C4-2B (cell line): ENCODE data around the gene CCND1.

Experiments used
- H3K27ac ChIP-seq: fragments of 450-650 bp; 2 replicates; pipeline ENCODE4 v1.5.1; 2017
- CTCF ChIP-seq: fragments of 450-650 bp; conservative IDR thresholded peaks from 2 replicates; pipeline ENCODE4 v1.5.1; 2017; ENCODE audit warnings: mild to moderate bottlenecking
- ZFX ChIP-seq: fragments of 450-650 bp; IDR thresholded peaks from 2 replicates; pipeline ENCODE4 v1.6.1; 2017

CCND1 gene

DNA sequence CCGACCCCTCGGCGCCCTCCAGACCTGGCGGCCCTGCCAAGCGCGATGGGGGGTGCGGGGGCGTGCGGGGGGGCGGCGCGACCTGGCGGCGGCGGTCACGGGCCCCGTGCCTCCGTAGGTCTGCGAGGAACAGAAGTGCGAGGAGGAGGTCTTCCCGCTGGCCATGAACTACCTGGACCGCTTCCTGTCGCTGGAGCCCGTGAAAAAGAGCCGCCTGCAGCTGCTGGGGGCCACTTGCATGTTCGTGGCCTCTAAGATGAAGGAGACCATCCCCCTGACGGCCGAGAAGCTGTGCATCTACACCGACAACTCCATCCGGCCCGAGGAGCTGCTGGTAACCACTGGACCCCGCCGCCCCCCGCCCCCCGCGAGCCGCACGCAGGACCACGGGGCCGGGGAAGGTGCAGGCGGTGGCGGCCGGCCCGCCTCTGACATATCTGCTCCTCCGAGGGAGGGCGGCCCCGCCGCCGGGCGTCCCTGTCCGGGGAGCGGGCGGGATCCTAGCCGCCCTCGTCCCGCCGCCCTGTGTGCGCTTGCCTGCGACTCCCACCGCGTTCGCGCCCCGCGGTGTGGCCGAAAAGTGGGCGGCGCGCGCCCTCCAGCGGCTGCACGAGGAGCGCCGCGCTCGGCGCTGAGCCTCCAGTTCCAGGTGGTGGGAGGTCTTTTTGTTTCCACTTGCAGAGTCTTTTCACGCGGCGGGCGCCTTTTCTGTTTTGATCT is 2.1 kb downstream of the CCND1 start:
- peak; percentile 92 for TF ChIP-seq CTCF
- TF ChIP-seq ZFX = no peak
- H3K27ac ChIP-seq = peak overlapping the region; percentile 98

- H3K27ac ChIP-seq = peak overlapping the region; percentile 98
- TF ChIP-seq CTCF (peak; percentile 71), ZFX (no peak)
Measured at GRCh38 chr11:69643646-69644045, 2.7 kb downstream of the CCND1 start.

GRCh38 chr11:69644071-69644961 is 3.4 kb downstream of the CCND1 start:
- peak overlapping the region; percentile 98 for H3K27ac ChIP-seq
- TF ChIP-seq ZFX = 0 out of 2 replicates have a peak, but pooled peaks have one; percentile 41
- TF ChIP-seq CTCF = no peak

- TF ChIP-seq CTCF = no peak
- no peak for TF ChIP-seq ZFX
- peak overlapping the region; percentile 98 for H3K27ac ChIP-seq
Measured at GRCh38 chr11:69644962-69645675, 4.2 kb downstream of the CCND1 start.

DNA sequence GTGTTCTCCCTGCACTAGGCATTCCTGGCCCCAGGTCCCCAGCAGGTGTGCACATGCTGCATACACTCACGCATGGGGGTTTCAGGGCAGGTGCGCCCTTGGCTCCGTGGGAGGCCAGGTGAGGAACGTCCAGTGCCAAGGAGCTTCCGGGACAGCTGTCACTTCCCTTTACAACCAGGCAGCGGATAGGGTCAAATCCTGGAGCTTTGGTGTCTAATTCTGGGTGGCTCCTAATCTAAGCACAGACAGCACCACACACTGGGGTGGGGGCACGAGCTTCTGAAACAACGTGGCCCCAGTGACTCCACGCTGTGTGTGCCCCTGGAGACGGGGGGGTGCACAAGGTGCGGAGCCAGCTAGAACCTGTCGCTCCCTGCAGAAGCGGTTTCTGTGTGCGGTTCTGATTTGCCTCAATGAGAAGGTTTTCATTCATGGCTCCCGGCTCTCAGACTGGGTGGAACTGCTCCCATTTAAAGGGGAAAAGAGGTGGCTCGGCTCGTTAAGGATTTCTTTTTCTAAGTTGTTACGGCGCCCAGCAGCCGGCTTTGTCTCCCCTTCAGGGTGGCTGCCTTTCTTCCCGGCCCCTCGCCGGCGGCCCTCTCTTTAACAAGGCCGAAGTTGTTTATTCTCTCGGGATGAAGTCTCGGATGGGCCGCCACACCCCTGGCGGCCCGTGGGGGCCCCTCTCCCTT is 5.0 kb downstream of the CCND1 start:
- TF ChIP-seq ZFX (no peak), CTCF (no peak)
- H3K27ac ChIP-seq = peak overlapping the region; percentile 98

DNA sequence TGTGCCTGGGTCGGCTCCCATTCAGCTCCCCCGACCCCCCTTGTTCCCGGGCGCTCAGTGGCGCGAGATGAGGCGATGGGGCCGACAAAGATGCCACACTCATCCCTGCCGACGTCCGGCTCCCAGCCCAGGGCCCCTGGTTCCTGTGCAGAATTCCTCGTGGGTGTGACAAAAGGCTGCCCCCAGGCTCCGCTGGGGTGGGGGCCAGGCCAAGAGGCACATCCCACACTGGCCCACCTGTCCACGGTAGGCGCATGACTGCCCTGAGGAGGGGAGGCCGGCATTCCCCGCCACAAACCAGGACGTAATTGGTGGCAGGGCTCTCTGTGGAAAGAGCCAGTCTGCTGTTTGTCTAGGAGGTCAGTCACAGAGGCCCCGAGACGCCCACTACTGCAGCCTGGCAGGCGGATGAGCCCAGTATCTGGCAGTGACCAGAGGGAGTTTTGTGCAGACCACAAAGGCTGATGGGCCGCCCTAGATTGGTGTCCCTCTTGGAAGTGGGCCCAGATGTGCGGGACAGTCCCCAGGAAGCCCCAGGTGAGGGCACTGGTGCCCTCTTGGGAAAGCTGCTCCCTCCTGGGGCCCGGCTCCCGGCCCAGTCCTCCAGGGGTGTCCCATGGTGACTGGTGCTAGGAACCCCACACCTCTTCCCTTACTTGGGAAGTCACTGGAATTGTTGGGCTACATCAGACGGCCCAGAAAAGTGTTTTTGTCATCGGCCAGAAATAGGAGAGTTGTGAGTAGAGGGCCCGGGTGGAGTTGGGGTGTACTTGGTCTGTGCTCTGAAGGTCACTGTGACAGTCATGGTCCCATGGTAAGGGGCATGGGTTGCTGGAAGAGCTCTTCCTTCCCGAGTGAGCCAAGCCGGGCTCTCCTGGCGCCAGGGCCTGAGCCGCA is 5.8 kb downstream of the CCND1 start:
- peak overlapping the region; percentile 98; the same call in 1 of the 2 replicates for H3K27ac ChIP-seq
- TF ChIP-seq CTCF = no peak
- TF ChIP-seq ZFX = no peak
